Prostate gland (tissue), 2 donors: ENCODE results near the gene CCAR1.

Experiments used
- CTCF ChIP-seq, 4 experiments: fragments of 200-600 bp in 2 of 4; fragments of 450-650 bp in 2 of 4; sonication (generic) in 2 of 4; IDR thresholded peaks; 1 replicate in 3 of 4; 2 replicates in 1 of 4; pipeline ENCODE4 v1.5.1; 2016 to 2019; ENCODE audit warnings: antibody characterized with exemption in 4 of 4, mild to moderate bottlenecking in 2 of 4, moderate library complexity in 2 of 4
- POLR2A ChIP-seq: fragments of 450-650 bp; IDR thresholded peaks from one replicate; pipeline ENCODE4 v1.6.1; 2016; ENCODE audit warnings: antibody characterized with exemption, mild to moderate bottlenecking
- POLR2AphosphoS5 ChIP-seq: sonication (generic); formaldehyde crosslinking; IDR thresholded peaks from one replicate; pipeline ENCODE4 v1.6.1; 2017; ENCODE audit warnings: antibody characterized with exemption

GRCh38 chr10:68828833-68829232 lies 107.8 kb downstream of the CCAR1 start:
- TF ChIP-seq CTCF (IDR thresholded peaks at IDR 0.05) (no peak), POLR2AphosphoS5 (no peak), POLR2A (no peak)
